ENCODE results near the gene MEG3.

DNA sequence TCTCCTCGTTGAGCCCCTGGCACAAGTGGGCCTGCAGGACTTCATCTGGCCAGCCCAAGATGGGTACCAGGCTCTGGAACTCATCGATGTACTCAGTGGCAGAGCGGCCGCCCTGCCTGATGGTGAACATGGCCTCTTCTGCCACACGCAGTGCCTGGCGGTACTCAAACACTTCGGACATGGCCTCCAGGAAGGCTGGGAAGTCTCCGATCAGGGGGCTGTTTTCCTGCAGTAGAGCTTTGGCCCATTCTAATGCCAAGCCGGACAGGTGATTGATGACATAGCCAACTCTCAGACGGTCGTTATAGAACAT is 57.8 kb downstream of the MEG3 start:
- TF ChIP-seq GATA3 (IDR thresholded peaks at IDR 0.05; ENCODE audit: low read depth, low read length) (no peak), GATA2 (IDR thresholded peaks at IDR 0.05; ENCODE audit: low read depth, low read length) (no peak)
